NT2/D1 (cell line): ENCODE results near the gene CYP46A1.

Experiments
- SUZ12 ChIP-seq: IDR thresholded peaks from 2 replicates; pipeline ENCODE4 v1.6.1; 2011; ENCODE audit not compliant: insufficient read length, insufficient read depth; ENCODE audit errors: extremely low read depth
- YY1 ChIP-seq: IDR thresholded peaks from 2 replicates; pipeline ENCODE4 v1.6.1; 2011; ENCODE audit not compliant: insufficient read length, insufficient read depth

DNA sequence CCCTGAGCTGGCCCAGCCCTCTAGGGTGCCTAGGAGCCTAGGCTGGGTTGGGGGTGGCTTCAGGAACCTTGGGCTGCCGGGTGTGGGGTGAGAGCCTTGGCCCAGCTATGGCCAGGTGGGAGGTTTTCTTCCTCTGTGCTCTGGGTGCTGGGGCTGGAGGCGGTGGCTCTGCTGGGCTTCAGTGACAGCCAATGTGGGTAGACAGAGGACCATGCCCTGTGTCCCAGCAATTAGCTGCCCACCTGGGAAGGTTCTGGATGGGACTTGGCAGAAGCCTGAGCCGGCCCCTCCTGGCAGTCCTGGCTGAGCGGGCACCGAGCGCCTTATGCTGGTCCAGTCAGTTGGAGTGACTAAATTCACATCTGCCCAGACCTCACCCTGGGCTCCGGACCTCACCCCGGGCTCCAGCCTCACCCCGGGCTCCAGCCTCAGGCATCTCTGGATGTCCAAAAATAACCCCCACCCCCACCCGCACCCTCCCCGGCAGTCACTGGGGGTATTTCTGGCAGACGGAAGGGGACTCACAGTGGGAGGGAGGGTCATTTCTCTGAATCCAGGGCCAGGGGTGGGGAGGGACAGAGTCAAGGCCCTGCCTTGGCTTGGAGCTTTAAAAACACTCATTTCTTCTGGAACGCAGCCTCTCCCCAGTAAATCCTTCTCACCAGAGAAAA is 46.9 kb downstream of the CYP46A1 start:
- TF ChIP-seq YY1 (no peak), SUZ12 (no peak)
